Activated gamma-delta T cell (primary cell): ENCODE results near the gene TMCC1.

Source experiments
- DNase-seq: peaks from one replicate; lab custom pipeline; 2025; lab: John Stamatoyannopoulos, UW

The TMCC1 gene

DNA sequence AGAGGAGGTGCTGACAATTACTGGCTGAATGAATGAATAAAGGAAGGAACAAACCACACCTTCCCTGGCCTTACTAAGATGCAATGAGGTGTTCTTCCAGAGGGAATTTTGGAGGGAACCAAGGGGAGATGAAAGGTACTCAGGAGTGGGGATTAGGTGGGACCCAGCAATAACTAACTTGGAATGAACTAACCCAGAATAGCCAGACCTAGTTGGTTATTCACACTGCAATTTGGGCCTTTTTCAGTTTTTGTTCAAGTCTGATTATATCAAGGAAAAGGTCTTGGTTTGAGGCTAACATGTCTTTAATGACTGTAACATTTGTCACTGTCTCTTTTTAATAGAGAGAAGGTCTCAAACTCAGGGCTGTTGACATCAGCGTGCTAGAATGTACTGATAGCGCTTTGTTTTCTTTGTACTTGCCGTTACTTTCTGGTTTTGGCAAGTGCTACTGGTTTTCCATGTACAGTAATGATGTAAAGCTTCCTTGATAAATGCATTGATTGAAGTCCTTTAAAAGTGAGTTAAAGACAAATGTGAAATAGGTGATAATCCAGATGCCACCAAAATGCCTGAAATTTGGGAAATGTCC, 283.8 kb downstream of the TMCC1 start:
- DNase-seq = no peak

DNA sequence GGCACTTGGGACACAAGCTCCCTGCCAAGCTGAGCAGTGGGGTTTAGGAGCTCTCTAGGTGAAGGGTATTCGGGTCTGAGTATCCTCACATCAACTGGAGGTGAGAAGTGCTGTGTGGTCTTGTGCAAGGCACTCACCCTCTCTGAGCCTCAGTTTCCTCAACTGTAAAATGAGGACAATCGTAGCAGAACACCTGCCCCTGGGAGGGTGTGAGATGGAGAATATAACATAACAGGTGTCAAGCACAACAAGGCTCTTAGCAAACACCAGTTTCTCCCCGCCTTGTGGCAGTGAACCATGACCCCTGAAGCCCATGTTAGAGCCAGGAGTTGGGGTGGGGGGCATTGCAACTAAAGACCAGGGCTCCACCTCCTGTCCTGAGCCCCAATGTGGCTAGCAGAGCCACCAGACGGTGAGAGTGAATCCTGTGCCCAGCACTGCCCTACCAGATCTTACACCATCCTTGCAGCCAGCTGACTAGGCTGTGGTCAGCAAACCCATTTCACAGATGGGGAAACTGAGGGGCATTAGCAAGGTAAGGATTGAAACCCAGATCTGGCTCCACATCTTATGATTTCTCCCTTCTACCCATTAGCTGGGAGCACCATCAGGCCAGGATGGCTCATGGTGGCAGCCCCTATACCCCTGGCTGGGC, 284.4 kb downstream of the TMCC1 start:
- no peak for DNase-seq

DNA sequence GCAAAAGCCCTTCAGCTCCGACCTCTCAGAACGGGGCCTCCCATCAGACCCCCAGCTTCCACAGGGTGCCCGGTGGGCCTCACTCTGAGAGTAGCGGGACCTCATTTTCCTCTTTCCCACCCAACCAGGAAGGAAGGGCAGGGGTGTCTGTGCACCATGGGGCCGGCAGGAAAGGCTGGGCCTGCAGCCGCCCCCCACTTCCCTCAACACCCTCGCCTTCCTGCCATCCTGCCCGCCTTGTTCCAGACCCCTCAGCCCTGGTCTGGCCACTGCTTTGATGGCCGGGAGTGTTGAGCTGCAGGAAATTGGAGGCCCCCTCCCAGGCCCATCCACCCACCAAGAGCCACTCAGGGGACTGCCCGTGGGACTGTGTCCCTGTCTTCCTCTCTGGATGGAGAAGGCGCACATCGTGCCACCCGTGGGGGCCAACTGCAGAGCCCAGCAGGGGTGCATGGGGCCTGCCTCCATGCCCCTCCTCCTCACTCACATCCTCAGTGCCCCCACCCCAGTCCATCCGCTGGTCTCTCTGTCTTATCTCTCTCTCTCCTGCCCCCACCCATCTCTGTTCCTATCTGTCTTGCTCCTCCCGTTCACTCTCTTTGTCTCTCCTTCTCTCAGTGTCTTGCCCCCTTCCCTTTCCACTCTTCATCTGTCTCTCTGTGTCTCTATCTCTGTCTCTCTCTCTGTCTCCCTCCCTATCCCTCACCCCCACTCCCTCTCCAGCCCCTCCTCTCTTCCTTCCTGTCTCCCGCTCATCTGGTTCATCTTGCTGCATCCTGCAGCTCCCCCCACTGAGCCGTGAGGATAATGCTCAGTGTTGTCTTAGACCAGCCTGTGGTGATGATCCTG, 285.2 kb downstream of the TMCC1 start:
- no peak for DNase-seq

DNA sequence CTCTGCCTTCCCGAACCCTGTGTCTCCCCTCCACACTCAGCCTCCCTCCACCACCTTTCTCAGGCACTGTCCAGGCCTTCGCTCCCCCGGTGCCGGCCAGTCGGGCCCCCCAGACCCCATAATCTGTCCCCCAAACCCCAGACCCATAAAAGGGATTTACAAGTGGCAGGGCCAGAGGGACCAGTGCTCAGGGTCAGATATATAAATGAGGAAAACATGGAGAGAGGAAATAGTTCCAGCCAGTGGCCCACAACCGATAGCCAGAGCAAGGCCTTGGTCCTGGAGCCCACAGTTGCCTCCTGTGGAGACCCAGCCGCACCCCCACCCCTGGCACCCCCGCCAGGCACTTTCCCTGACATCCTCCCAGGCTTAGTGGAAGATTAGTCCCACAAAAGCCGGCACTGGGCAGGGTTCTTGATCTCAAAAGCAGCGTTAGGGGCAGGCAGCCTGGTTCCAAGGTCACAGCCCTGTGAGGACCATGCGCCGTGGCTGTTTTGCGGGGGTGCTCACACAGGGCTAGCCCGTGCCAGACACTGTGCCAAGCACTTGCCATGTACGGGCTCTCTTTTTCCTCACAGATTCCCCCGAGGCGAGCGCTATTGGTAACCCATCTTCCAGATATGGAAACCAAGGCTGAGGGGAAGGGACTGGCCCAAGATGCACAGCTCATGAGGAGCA, 286.0 kb downstream of the TMCC1 start:
- DNase-seq = no peak

DNA sequence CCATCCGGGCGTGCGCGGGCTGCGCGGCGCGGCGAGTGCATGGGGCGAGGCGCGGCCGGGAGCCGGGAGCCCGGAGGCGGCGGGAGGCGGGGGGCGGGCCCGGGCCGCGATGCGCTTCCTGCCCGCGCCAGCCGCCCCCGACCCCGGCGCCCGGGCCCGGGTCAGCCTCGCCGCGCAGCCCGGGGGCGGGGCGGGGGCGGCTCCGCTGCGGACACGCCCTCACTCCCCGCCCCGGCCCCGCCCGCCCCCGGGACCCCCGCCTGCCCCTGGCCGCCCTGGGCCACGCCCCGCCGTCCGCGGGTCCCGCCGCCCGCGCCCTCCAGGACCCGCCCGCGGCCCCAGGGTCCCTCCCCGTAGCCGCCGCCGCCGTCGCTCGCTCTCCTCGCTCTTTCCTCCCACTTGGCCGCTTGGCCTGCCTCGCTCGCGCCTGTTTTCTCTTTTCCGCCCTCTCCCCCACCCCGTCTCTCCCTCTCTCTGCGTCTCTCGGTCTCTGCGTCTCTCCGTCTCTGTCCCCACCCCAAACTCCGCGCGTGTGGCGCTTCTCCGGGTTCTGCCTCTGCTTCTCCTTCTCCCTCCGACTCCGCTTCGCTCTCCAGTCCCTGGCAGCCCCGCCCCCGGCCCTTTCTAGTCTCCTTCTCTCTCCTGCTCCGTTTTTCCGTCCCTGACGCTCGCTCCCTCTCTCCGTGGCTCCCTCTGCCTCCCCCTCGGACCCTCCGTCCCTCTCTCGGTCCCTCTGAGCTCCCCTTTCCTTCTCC, 286.7 kb downstream of the TMCC1 start, which contains the start of gene PLXND1:
TSS of gene PLXND1 (minus strand) at position 41 of the 755 bp plus-strand sequence. CDS start at position 4, 37 bp downstream.
- DNase-seq = peak; percentile 37

DNA sequence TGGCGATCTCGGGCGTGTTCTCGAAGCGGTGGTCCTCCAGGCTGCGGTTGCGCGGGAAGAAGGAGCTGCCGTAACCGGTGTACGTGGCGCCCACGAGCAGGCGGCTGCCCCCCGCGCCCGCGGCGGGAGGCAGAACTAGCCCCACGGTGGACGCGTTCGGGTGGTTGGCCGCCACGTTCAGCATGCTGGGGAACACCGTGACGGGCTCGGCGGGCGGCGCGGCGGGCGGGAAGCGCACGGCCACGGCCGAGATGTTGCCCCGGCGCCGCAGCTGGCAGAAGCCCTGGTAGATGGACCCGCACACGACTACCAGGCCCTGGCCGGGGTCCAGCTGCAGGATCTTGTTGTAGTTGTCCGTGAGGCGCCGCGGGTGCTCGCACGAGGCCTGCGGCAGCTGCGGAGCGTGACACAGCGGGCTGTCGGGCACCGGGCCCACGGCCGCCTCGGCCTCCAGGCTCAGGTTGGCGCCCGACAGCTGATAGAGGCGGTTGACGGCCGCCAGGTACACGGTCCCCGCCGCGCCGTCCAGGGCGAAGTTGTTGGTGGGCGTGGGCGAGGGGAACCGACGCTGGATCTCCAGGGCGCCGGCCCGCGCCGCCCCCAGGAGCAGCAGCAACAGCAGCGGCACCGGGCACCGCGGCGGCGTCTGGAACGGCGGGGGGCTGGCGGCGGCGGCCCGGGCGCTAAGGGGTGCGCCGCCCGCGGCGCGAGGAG, 287.4 kb downstream of the TMCC1 start:
- DNase-seq = no peak

DNA sequence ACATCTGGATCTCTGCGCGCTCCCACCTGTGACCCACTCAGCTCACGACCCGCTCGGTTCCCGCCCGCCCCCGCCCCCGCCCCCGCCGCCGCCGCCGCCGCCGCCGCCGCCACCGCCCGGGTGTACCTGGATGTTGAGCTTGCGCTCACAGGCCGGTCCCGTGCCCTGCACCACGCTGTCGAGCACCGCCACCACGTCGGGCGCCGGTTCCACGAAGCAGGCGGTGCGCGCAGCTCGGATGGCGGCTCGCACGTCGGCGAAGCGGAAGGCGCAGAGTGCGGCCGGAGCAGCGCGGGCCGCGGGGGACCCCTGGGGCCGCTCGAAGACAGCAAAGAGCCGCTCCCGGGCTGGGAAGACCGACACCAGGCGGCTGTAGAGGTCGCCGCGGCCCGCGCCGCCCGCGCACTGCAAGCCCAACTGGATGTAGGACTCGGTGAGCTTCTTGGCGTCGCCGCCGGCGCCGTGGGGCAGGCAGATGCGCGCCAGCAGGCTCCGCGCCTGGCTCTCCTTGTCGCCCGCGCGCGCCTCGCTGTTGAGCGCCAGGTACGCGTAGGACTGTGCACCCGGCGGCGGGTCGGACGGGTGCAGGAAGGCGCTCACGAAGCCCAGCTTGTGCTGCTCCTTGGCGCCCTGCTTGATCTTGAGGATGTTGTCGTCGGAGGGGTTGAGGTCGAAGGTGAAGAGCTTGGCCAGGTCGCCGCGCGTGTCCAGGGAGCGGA, 288.1 kb downstream of the TMCC1 start:
- peak; percentile 37 for DNase-seq

DNA sequence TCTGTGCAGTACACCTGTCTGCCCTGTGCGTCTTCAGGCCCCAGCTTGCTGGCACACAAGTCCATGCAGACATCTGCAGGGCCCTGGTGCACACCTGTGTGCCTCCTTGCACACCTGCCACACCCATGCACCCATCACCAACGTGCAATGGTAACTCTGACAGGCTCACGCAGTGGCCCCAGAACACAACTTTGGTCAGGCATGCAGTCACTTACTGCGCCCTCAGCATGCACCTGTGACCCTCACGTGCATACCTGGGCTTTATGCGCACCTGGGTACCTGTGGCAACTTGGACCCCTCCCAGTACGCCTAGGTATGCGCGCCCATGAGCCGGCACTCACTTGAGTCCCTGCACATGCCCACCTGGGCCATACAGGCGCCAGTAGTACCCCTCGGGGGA, 288.7 kb downstream of the TMCC1 start:
- DNase-seq = no peak

DNA sequence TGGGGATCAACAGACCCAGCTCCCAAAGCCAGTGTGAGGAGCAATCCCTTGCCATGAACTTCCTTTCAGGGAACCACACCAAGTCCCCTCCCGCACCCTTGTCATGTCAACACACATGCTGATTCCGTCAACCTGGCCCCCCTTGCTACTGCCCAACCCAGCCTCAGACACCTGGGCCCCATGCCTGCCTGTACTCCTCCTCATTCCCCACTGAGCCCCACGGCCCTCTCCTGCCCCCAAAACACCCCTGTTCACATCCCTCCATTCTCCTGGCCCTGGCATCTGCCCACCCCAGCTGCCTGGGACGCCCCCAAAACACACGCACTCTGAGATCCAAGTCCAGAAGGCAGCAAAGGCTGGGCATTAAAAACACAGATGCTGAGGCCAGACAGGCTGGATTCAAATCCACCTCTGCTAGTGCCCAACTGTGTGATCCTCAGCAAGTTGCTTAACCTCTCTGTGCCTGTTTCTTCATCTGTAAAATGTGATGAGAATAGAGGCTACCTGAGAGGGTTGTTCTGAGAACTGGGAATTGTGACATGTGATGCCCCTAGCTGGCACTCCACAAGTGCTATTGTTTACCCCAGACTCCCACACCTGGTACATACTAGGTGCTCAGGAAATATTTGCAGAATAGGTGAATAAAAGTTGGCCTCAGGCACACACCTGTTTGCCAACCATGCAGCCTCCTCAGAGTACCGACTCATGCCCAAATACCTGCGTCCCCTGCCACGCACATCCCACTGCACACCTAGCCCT, 289.3 kb downstream of the TMCC1 start:
- no peak for DNase-seq

DNA sequence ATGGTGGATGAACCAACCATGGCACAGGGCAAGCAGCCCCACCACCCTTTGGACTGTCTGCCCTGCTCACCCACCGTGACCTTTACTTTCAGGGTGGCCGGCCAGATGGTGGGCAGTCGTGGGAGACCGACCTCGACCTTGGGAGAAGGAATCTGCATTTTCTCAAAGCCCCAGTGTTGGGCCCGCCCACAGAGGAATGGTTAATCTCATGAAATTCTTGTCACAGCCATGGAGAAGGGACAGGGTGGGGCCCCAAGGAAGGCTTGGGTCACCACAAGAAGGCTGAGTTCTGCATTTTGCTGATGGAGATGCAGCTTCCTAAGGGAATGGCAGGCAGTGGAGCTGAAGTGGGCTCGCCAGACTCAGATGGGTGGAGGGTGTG, 290.0 kb downstream of the TMCC1 start:
- DNase-seq = no peak

DNA sequence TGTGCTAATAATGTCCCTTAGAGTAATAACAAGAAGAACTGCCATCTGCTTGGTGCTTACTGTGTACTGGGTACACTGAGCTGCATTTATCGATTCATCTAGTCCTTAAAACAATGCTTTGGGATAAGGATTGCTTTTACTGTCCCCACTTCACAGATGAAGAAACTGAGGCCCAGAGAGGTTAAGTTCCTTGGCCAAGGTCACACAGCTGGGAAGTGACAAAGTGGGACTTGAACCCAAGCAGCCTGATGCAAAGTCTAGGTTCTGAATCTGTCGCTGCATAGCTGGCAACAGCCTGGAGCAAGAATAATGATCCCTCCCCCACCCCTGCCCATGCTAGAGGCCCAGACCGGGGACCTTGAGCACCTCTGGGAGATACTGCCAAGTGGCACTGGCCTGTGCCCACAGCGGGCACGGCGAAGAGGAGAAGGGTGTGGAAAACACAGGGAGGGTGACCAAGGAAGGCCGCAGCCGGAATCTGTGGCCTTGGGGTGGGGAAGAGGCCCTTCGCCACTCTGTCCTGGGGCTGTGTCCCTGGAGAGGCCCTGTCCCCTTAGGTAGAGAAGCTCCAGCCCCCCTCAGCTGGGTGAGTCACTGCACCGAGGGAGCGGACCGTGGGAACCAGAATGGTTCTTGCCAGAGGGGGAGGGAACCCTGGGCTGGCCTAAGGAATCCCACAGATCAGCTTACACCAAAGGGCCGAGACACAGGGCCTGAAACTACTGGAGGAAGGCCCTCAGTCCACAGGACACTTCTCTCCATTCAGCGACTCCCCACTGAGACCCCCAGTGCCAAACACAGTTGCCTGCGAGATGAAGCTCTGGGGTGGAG, 290.6 kb downstream of the TMCC1 start:
- no peak for DNase-seq

DNA sequence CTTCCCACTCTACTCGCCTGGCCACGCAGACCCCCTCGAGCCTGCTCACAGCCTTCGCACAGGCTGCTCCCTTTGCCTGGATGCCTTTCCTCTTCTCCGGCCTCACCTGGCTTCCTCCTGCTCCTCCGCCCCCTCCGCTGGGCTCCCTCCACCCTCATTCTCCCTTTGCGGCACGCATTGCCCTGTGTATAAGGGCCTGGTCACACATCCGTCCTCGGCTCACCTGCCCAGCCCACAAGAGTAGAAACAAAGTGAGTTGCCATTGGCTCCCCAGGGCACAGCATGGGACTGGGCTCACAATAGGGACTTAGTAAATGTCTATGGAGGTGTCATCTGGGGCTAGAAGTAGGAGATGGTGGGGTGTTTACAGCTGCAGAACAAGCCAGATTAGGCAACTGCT, 291.2 kb downstream of the TMCC1 start:
- DNase-seq = no peak

DNA sequence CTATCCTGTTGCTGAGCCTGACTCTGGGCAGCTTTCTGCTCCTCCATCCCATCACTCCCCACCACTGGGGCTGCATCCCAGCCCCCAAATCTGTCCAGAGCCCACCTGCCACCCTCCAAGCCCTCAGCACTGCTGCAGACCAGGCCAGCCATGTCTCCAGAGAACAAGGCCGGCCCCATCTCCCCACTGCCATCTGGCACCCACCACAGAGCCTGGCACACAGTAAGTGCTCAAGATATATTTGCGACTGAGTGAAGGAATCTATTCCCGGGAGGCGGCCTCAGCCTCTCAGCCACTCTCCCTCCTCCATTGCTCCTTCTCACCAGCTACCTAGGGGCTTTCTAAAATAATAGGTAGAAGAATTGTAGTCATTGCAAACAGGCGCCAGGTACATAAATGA, 291.8 kb downstream of the TMCC1 start:
- DNase-seq = no peak

DNA sequence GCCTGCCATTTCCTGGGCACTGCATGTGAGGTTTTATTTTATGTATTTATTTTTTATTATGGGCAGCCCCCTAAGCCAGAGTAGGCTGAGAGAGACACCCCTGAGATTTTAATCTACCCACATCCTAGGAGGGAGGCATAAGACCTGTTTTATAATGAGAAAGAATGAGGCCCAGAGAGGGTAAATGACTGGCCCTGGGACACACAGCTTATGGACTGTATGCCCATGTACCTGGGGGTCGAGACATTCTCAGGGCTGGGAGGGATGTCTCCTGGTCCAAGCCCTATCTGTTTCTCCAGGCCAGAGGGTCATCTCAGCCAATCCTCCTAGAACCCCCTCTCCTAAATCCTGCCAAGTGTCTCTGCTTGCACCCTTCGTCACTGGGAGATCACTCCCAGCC, 293.2 kb downstream of the TMCC1 start:
- no peak for DNase-seq

DNA sequence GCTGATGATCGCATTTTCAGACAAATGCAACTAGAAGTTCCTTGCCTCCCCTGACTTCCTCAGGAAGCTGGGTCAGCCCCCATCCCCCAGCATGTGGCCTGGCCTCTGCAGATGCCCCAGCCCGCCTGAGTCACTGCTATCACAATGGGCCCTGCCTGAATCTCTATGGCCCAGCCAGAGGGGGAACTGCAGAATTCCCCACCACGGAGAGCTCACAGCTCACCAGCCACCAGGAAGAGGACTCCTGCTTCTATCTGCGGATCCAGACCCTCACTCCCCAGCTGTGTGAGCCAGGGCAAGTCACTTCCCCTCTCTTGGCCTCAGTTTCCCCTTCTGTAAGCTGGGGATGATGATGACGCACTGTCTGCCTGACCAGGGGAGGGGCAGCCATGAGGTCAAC, 293.9 kb downstream of the TMCC1 start:
- DNase-seq = no peak

DNA sequence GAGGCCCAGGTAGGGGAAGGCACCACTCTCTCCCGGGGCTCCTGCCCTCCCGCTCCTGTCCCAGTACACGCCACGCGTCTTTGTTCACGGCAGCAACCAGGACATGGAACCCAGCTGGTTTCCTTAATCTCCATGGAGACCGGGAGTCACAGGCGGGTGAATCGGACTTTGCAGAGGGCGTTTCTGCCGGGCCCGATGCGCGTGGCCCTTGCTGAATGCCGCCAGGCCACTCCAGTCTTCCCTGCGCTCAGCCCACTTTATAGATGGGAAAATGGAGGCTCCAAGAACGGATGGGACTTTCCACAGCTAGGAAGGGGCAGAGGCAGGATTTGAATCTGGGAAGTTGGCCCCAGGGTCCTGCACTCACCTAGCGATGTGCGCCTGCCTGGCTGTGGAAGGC, 294.4 kb downstream of the TMCC1 start:
- no peak for DNase-seq

DNA sequence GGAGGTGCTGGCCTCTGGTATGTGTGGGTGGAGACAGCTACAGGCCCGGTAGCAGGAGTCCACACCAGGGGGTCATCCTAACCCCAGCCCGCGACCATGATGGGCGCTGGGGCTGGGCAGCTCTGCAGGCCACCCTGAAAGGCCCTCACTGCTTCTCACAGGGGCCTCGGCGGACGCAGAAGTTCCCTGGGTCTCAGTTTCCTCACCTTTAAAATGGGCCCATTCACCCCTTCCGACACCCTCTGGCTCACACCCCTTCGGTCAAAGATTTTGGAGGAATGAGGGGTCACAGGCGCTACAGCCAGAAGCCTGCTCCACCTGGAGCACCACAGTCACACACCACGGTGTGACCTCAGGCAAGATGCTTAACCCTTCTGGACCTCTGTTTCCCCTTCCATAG, 295.0 kb downstream of the TMCC1 start:
- no peak for DNase-seq

DNA sequence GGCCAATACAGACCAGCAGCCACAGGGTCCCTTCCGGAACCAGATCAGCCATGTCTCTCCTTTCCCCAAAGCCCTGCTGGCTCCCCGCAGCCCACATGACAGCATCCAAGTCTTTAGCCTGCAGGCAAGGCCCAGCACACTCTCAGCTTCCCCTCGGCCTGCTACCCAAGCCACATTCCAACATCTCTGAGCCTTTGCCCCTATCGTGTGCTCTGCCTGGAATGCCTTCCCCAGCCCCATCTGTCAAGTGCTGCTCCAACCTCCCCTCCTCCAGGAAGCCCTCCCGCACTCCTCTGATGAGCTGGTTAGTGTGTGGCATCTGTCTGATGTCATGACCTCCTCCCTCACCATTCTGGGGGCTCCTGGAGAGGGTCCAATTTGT, 295.5 kb downstream of the TMCC1 start:
- no peak for DNase-seq
